ENCODE results near the gene SLC46A2.

- no peak for TF ChIP-seq FOXP2 (optimal IDR thresholded peaks at IDR 0.05; ENCODE audit: control extremely low read depth, extremely low read length, insufficient read depth)
- TF ChIP-seq POLR2AphosphoS5 (IDR thresholded peaks at IDR 0.05; ENCODE audit: borderline replicate concordance, low read depth, low read length): no peak
- no peak for TF ChIP-seq EZH2 (IDR thresholded peaks at IDR 0.05)
Observed at GRCh38 chr9:112844771-112845542, 45.7 kb downstream of the SLC46A2 start.

Data from SK-N-MC (cell line).